H1 (cell line): ENCODE results near the gene ZNF689. TPM values are rescaled to one million over a fixed set of nuclear protein-coding genes. Genes with fewer than 3 reads are reported as not detected.

Experiments
- CTCF ChIA-PET: fragments of 300-600 bp; sonication (Branson Sonifier 250); formaldehyde crosslinking; loops from one replicate; lab custom pipeline; 2021; ENCODE audit not compliant: partially characterized antibody; lab: Charles Lee
- POLR2A ChIA-PET: fragments of 300-600 bp; sonication (Branson Sonifier 250); formaldehyde crosslinking; loops from one replicate; lab custom pipeline; 2021; ENCODE audit warnings: inconsistent platforms; ENCODE audit not compliant: partially characterized antibody; lab: Charles Lee
- DNase-seq, 2 experiments: peaks; one replicate each; pipeline versions ENCODE4 v3.0.0 to v3.0.0-alpha.2; 2010 to 2022; ENCODE audit warnings: low spot score in 2 of 2, low read depth in 1 of 2, mixed read lengths in 1 of 2
- FAIRE-seq: peaks from 2 replicates; lab custom pipeline; 2011; peaks lifted over from hg19 to GRCh38; lab: Jason Lieb, UNC
- H2AFZ ChIP-seq: 2 replicates; pipeline ENCODE4 v1.8.1; 2012; ENCODE audit warnings: low read length, inconsistent platforms
- H2AK5ac ChIP-seq: 2 replicates; pipeline ENCODE4 v1.6.1; 2013; ENCODE audit warnings: low read depth, low read length
- H2BK120ac ChIP-seq: replicated peaks from 2 replicates; pipeline ENCODE3; 2013; ENCODE audit warnings: low read depth, low read length, inconsistent platforms
- H2BK12ac ChIP-seq: 2 replicates; pipeline ENCODE4 v1.6.1; 2013; ENCODE audit warnings: low read depth, low read length
- H2BK15ac ChIP-seq: 2 replicates; pipeline ENCODE4 v1.6.1; 2013; ENCODE audit warnings: low read length
- H2BK20ac ChIP-seq: 2 replicates; pipeline ENCODE4 v1.6.1; 2013; ENCODE audit warnings: low read length
- H2BK5ac ChIP-seq: 2 replicates; pipeline ENCODE4 v1.6.1; 2013; ENCODE audit warnings: low read depth, low read length
- H3K14ac ChIP-seq: 2 replicates; pipeline ENCODE4 v1.6.1; 2013; ENCODE audit warnings: inconsistent platforms; ENCODE audit not compliant: insufficient read length
- H3K18ac ChIP-seq: 2 replicates; pipeline ENCODE4 v1.6.1; 2013; ENCODE audit warnings: low read length; ENCODE audit errors: extremely low read depth
- H3K23ac ChIP-seq: 2 replicates; pipeline ENCODE4 v1.6.1; 2013; ENCODE audit warnings: inconsistent platforms; ENCODE audit not compliant: insufficient read length
- H3K23me2 ChIP-seq: 2 replicates; pipeline ENCODE4 v1.6.1; 2013; ENCODE audit warnings: low read depth, low read length
- H3K27ac ChIP-seq: 2 replicates; pipeline ENCODE4 v1.6.1; 2011; ENCODE audit warnings: low read depth, low read length, inconsistent platforms
- H3K27me3 ChIP-seq, 4 experiments: replicated peaks in 1 of 4; 1 replicate in 1 of 4; 2 replicates in 3 of 4; pipeline versions ENCODE4 v1.6.1 to v1.8.1; 2011 to 2013; ENCODE audit warnings: low read length in 3 of 4, mild to moderate bottlenecking in 3 of 4, inconsistent platforms in 2 of 4, mixed read lengths in 2 of 4, moderate library complexity in 1 of 4; ENCODE audit not compliant: control insufficient read depth in 3 of 4, insufficient read depth in 3 of 4; ENCODE audit errors: extremely low read depth in 1 of 4
- H3K36me3 ChIP-seq, 4 experiments: 2 replicates each; pipeline versions ENCODE4 v1.6.1 to v1.8.1; 2011 to 2013; ENCODE audit warnings: mild to moderate bottlenecking in 4 of 4, low read length in 3 of 4, moderate library complexity in 2 of 4, control low read depth in 1 of 4, inconsistent platforms in 1 of 4; ENCODE audit not compliant: insufficient read depth in 4 of 4, control insufficient read depth in 2 of 4
- H3K4ac ChIP-seq: replicated peaks from 2 replicates; pipeline ENCODE3; 2013; ENCODE audit warnings: low read length, low read depth, mixed read lengths, inconsistent platforms; ENCODE audit not compliant: insufficient read length
- H3K4me1 ChIP-seq, 4 experiments: replicated peaks in 1 of 4; 1 replicate in 1 of 4; 2 replicates in 3 of 4; pipeline versions ENCODE4 v1.6.1 to v1.8.1; 2011 to 2013; ENCODE audit warnings: low read length in 3 of 4, inconsistent platforms in 2 of 4, mixed read lengths in 1 of 4; ENCODE audit not compliant: insufficient read depth in 4 of 4, control insufficient read depth in 3 of 4
- H3K4me2 ChIP-seq, 2 experiments: 2 replicates each; pipeline versions ENCODE4 v1.6.1 to v1.8.1; 2011 to 2013; ENCODE audit warnings: low read depth in 2 of 2, low read length in 2 of 2, control low read depth in 1 of 2, inconsistent platforms in 1 of 2, mild to moderate bottlenecking in 1 of 2; ENCODE audit not compliant: insufficient read depth in 1 of 2
- H3K4me3 ChIP-seq, 4 experiments: fragments of 200-600, 300-600 bp in 1 of 4; sonication (generic), shearing (Covaris generic), sonication (Bioruptor Twin) in 1 of 4; 2 replicates each; pipeline versions ENCODE4 v1.5.1 to v1.8.1; 2011 to 2016; ENCODE audit warnings: low read length in 4 of 4, low read depth in 3 of 4, control low read depth in 2 of 4, inconsistent platforms in 2 of 4, mild to moderate bottlenecking in 2 of 4, mixed read lengths in 1 of 4, moderate library complexity in 1 of 4; ENCODE audit not compliant: insufficient read depth in 2 of 4; ENCODE audit errors: extremely low read depth in 1 of 4
- H3K56ac ChIP-seq: replicated peaks from 2 replicates; pipeline ENCODE3; 2013; ENCODE audit warnings: low read depth, mild to moderate bottlenecking, mixed read lengths, low read length, inconsistent platforms; ENCODE audit not compliant: insufficient read length
- H3K79me1 ChIP-seq: 2 replicates; pipeline ENCODE4 v1.6.1; 2013; ENCODE audit warnings: low read depth, low read length, control low read depth
- H3K79me2 ChIP-seq, 2 experiments: 2 replicates each; pipeline versions ENCODE4 v1.6.1 to v1.8.1; 2012 to 2013; ENCODE audit warnings: low read length in 2 of 2, mild to moderate bottlenecking in 2 of 2, inconsistent platforms in 1 of 2; ENCODE audit not compliant: insufficient read depth in 2 of 2, control insufficient read depth in 1 of 2
- H3K9ac ChIP-seq, 4 experiments: replicated peaks in 1 of 4; 1 replicate in 1 of 4; 2 replicates in 3 of 4; pipeline versions ENCODE4 v1.6.1 to v1.8.1; 2011 to 2013; ENCODE audit warnings: low read depth in 3 of 4, low read length in 3 of 4, control low read depth in 2 of 4, mild to moderate bottlenecking in 2 of 4, moderate library complexity in 2 of 4, inconsistent platforms in 1 of 4; ENCODE audit errors: extremely low read depth in 1 of 4
- H3K9me3 ChIP-seq, 2 experiments: 2 replicates each; pipeline versions ENCODE4 v1.6.1 to v1.8.1; 2012 to 2013; ENCODE audit warnings: mild to moderate bottlenecking in 2 of 2, moderate library complexity in 2 of 2, control low read depth in 1 of 2, inconsistent platforms in 1 of 2, low read depth in 1 of 2, low read length in 1 of 2, mixed read lengths in 1 of 2; ENCODE audit not compliant: insufficient read depth in 2 of 2
- H4K20me1 ChIP-seq, 2 experiments: replicated peaks in 1 of 2; 2 replicates each; pipeline versions ENCODE3 to v1.8.1; 2011 to 2013; ENCODE audit warnings: inconsistent platforms in 2 of 2, low read length in 2 of 2, mild to moderate bottlenecking in 1 of 2; ENCODE audit not compliant: insufficient read depth in 2 of 2, control insufficient read depth in 1 of 2
- H4K5ac ChIP-seq: 2 replicates; pipeline ENCODE4 v1.6.1; 2013; ENCODE audit warnings: low read length, low read depth, mixed read lengths, inconsistent platforms; ENCODE audit not compliant: insufficient read length
- H4K8ac ChIP-seq: 2 replicates; pipeline ENCODE4 v1.8.0; 2013; ENCODE audit warnings: mild to moderate bottlenecking, moderate library complexity, low read length, inconsistent platforms; ENCODE audit not compliant: insufficient read depth; ENCODE audit errors: extremely low read depth
- H4K91ac ChIP-seq: replicated peaks from 2 replicates; pipeline ENCODE3; 2013; ENCODE audit warnings: low read length, mixed read lengths, inconsistent platforms; ENCODE audit not compliant: insufficient read length
- CEBPB ChIP-seq: IDR thresholded peaks from 2 replicates; pipeline ENCODE4 v1.6.1; 2012; ENCODE audit warnings: low read depth, low read length
- SIRT6 ChIP-seq: IDR thresholded peaks from one replicate; pipeline ENCODE4 v1.7.1; 2012; ENCODE audit warnings: low read length, inconsistent platforms
- SIX5 ChIP-seq: IDR thresholded peaks from 2 replicates; pipeline ENCODE4 v1.6.1; 2011; ENCODE audit warnings: mild to moderate bottlenecking, low read depth, low read length
- WGBS, 2 experiments: shearing (Covaris generic) in 1 of 2; methylation state at CpG; one replicate each; pipeline versions ENCODE4 v1.1.6 to v1.1.7; 2013 to 2015; ENCODE audit warnings: low lambda C conversion rate in 2 of 2, mixed read lengths in 2 of 2, inconsistent platforms in 1 of 2, low coverage in 1 of 2, missing lambda C conversion rate in 1 of 2; ENCODE audit not compliant: insufficient replicate concordance in 2 of 2, insufficient coverage in 1 of 2, insufficient read length in 1 of 2; ENCODE audit errors: extremely low coverage in 1 of 2, missing lambda C conversion rate in 1 of 2; 5-methylcytosine and 5-hydroxymethylcytosine counted together
- polyA plus RNA-seq, 7 experiments: library from polyadenylated mRNA; depleted of rRNA in 3 of 7; stranded (reverse) in 5 of 7; unstranded in 2 of 7; fragments of >200 nt in 5 of 7; fragments of 200-250 nt in 2 of 7; gene quantifications; 1 replicate in 5 of 7; 2 replicates in 1 of 7; 4 replicates in 1 of 7; pipeline versions ENCODE4 v1.2.1 to v1.2.3, GENCODE V29; 2011 to 2013; ENCODE audit warnings: missing spikeins in 2 of 7, mixed read lengths in 2 of 7
- total RNA-seq: library from RNA; stranded (reverse); fragmentation: NEBNext Ultra II Directional; extraction: Animal tissue kit (Norgen Biotek cat#: 25700); gene quantifications from 2 replicates; pipeline ENCODE4 v1.2.1, GENCODE V29; 2021
- TF ChIP-seq, protein P1 (sequence below): IDR thresholded peaks from 2 replicates; pipeline ENCODE4 v1.6.1; 2011; ENCODE audit warnings: low read length, improper control_type of control experiment

Gene ZNF689
- total and polyA plus RNA-seq, 2 of the 8 experiments (the other 6 are each of a cell fraction or from before 2014, with no cell fraction given): 14.3 to 15.3 TPM

GRCh38 chr16:30567160-30567990 is 42.8 kb downstream of the ZNF689 start:
- POLR2A ChIA-PET: interaction anchor here (1.0 to 5.0 kb wide), 6 partner anchors 9 to 43 kb away, joined by 3 to 26 read pairs (median 5); partner anchors contain the start of genes ZNF689, ZNF747, ZNF764 and ZNF785
- Histone ChIP-seq H3K23ac (no peak overlapping the region), H2BK5ac (no peak overlapping the region), H3K4me1 (peaks cover 0 to 9% (median 2%) of the 10 kb centered on the region in 4 experiments; a peak in 5 of 7 replicates), H3K56ac (no peak overlapping the region), H2BK15ac (no peak overlapping the region), H3K36me3 (no peaks in the 10 kb centered on the region), H3K27ac (no peak overlapping the region), H2BK20ac (no peak overlapping the region), H3K79me2 (no peaks in the 10 kb centered on the region), H3K79me1 (no peaks in the 10 kb centered on the region), H3K9me3 (no peaks in the 10 kb centered on the region), H3K4me3 (no peak overlapping the region), H2BK12ac (no peak overlapping the region), H4K20me1 (no peaks in the 10 kb centered on the region), H3K9ac (no peak overlapping the region), H4K5ac (no peak overlapping the region), H4K91ac (no peak overlapping the region), H3K4me2 (no peak overlapping the region), H3K23me2 (peaks cover 11% of the 10 kb centered on the region; the same call in 1 of the 2 replicates), H2AK5ac (no peak overlapping the region), H3K4ac (no peak overlapping the region), H3K27me3 (no peaks in the 10 kb centered on the region; a peak in 1 of 7 replicates), H3K18ac (no peak overlapping the region), H3K14ac (no peak overlapping the region), H2BK120ac (no peak overlapping the region), H2AFZ (no peak overlapping the region), H4K8ac (no peak overlapping the region; the same call in 1 of the 2 replicates)
- no peak for FAIRE-seq
- TF ChIP-seq SIX5 (no peak), SIRT6 (no peak), CEBPB (no peak)
- TF ChIP-seq, protein P1, sequence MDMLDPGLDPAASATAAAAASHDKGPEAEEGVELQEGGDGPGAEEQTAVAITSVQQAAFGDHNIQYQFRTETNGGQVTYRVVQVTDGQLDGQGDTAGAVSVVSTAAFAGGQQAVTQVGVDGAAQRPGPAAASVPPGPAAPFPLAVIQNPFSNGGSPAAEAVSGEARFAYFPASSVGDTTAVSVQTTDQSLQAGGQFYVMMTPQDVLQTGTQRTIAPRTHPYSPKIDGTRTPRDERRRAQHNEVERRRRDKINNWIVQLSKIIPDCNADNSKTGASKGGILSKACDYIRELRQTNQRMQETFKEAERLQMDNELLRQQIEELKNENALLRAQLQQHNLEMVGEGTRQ: no peak
- no peak for DNase-seq
- CTCF ChIA-PET: interaction anchor here (0.7 to 5.7 kb wide), 6 partner anchors 18 to 118 kb away, joined by 3 to 28 read pairs (median 7); partner anchors contain the start of genes ZNF747 and ZNF785
- 91% methylated on average over 14 of the region's 14 CpGs; no CpG with 5 or more reads in 1 of the 2 experiments for WGBS, 2 experiments
